Osteoblast (primary cell): ENCODE data around the gene PPP1R9B. TPM values are rescaled to one million over a fixed set of nuclear protein-coding genes. Genes with fewer than 3 reads are reported as not detected.

Source experiments
- DNase-seq: peaks from one replicate; pipeline ENCODE4 v3.0.0; 2011; ENCODE audit warnings: low spot score, mixed read lengths; ENCODE audit not compliant: insufficient read length; ENCODE audit errors: missing footprints
- H2AFZ ChIP-seq: 2 replicates; pipeline ENCODE4 v1.6.0; 2011; ENCODE audit warnings: mild to moderate bottlenecking, low read length
- H3K27ac ChIP-seq: 2 replicates; pipeline ENCODE4 v1.5.1; 2011; ENCODE audit warnings: mild to moderate bottlenecking, low read depth, low read length, moderate library complexity
- H3K27me3 ChIP-seq: 2 replicates; pipeline ENCODE4 v1.6.0; 2012; ENCODE audit warnings: mild to moderate bottlenecking, control low read depth, inconsistent platforms, low read length, moderate library complexity; ENCODE audit not compliant: insufficient read depth
- H3K36me3 ChIP-seq: 2 replicates; pipeline ENCODE4 v1.5.1; 2011; ENCODE audit warnings: mild to moderate bottlenecking, low read length, control low read depth, moderate library complexity; ENCODE audit not compliant: insufficient read depth
- H3K4me1 ChIP-seq: 2 replicates; pipeline ENCODE4 v1.5.1; 2011; ENCODE audit warnings: mild to moderate bottlenecking, low read length, control low read depth, moderate library complexity; ENCODE audit not compliant: insufficient read depth
- H3K4me2 ChIP-seq: 2 replicates; pipeline ENCODE4 v1.6.0; 2011; ENCODE audit warnings: mild to moderate bottlenecking, low read length; ENCODE audit not compliant: insufficient read depth
- H3K4me3 ChIP-seq: fragments of 200-600 bp; sonication (generic); 3 replicates; pipeline ENCODE4 v1.5.1; 2012; ENCODE audit warnings: mild to moderate bottlenecking, low read length, inconsistent platforms; ENCODE audit not compliant: insufficient read depth
- H3K79me2 ChIP-seq: 2 replicates; pipeline ENCODE4 v1.6.0; 2012; ENCODE audit warnings: mild to moderate bottlenecking, low read length, control low read depth, inconsistent platforms; ENCODE audit not compliant: insufficient read depth
- H3K9me3 ChIP-seq: 2 replicates; pipeline ENCODE4 v1.5.1; 2011; ENCODE audit warnings: low read depth, low read length, control low read depth
- H4K20me1 ChIP-seq: 2 replicates; pipeline ENCODE4 v1.6.0; 2012; ENCODE audit warnings: mild to moderate bottlenecking, low read length, control low read depth; ENCODE audit not compliant: insufficient read depth
- CTCF ChIP-seq: IDR thresholded peaks from 2 replicates; pipeline ENCODE4 v1.5.1; 2011; ENCODE audit warnings: mild to moderate bottlenecking, low read depth, low read length, moderate library complexity; ENCODE audit errors: extremely low read depth
- total RNA-seq: library from RNA; depleted of rRNA; stranded (reverse); fragments of >200 nt; gene quantifications from 2 replicates; pipeline ENCODE4 v1.2.3, GENCODE V29; 2012

PPP1R9B gene
- total RNA-seq, 1 donor: 48.9 TPM

DNA sequence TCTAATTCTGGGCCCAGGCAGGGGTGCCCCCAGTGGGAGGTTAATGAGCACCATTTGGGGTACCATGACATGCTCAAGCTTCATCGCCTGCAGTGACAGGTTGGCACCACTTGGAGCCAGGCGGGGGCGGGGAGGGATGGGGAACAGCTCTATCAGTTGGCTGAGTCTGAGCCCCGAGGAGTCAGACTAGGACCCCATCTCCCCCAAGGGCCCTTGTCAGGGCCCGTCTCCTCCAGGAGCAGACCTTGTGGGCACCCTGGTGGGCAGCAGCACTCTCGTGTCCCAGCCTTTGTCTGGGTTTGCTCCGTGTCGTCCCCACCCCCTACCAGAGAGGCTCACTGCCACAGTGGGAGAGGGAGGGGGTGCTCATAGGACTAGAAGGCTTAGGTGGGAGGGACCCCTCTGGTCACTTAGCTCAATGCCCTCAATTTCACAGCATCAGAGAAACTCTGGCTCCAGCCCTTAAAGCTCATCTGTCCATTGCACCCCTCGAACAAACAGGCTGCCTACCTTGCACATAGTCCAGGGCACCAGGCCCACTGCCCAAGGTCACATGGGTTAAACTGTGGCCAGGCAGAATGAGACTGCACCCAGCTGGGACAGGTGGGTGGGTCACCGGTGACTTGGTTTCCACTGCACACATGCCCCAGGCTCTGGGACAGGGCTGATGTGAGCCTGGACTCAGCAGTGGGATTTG, 4.1 kb downstream of the PPP1R9B start:
- no peaks in the 10 kb centered on the region for H3K27me3 ChIP-seq
- DNase-seq: peak; percentile 92
- peak overlapping the region; percentile 78 for H3K27ac ChIP-seq
- no peak overlapping the region for H2AFZ ChIP-seq
- peak; percentile 24 for TF ChIP-seq CTCF
- no peaks in the 10 kb centered on the region for H3K9me3 ChIP-seq
- peak overlapping the region; percentile 95 for H3K4me2 ChIP-seq
- peaks cover 93% of the 10 kb centered on the region for H3K79me2 ChIP-seq
- peaks cover 70% of the 10 kb centered on the region for H4K20me1 ChIP-seq
- peak overlapping the region; percentile 84 for H3K4me3 ChIP-seq
- peaks cover 40% of the 10 kb centered on the region for H3K36me3 ChIP-seq
- peaks cover 28% of the 10 kb centered on the region for H3K4me1 ChIP-seq

DNA sequence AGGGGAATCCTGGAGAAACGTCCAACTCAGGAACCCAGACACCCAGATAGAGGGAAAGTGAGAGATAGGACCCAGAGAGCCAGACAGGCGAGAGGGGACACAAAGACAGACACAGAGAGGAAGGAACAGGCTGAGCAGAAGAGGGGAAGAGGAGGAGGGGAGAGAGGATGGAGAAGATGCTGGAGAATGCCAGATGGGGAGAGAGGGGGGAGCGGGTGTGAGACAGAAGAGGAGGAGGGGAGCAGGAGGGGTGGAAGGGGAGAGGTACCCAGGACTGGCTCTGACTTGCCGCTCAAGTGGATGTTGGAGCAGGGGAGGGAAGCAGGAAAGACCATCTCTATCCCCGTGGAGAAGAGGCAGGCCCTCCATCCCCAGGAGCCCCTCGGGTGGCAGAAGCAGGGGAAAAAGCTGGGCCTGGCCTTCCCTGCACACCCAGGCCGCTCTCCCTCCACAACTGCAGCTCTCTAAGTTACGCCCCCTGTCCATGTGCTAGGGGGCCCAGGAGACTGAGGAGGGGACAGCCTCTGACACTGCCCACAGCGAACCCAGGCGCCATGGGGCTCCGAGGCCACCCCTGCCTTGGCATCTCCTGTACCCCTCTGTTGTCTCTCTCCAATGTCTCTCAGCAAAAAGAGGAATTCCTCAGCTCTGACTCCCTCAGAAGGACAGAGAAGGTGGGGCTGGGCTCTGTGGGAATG, 4.8 kb downstream of the PPP1R9B start:
- H3K79me2 ChIP-seq: peaks cover 92% of the 10 kb centered on the region
- no peak for TF ChIP-seq CTCF
- H3K4me3 ChIP-seq: no peak overlapping the region
- peaks cover 25% of the 10 kb centered on the region for H3K4me1 ChIP-seq
- H3K36me3 ChIP-seq: peaks cover 47% of the 10 kb centered on the region
- no peaks in the 10 kb centered on the region for H3K27me3 ChIP-seq
- no peaks in the 10 kb centered on the region for H3K9me3 ChIP-seq
- no peak overlapping the region for H2AFZ ChIP-seq
- H3K27ac ChIP-seq: no peak overlapping the region
- peak; percentile 65 for DNase-seq
- H3K4me2 ChIP-seq: peak overlapping the region; percentile 95
- peaks cover 76% of the 10 kb centered on the region for H4K20me1 ChIP-seq

DNA sequence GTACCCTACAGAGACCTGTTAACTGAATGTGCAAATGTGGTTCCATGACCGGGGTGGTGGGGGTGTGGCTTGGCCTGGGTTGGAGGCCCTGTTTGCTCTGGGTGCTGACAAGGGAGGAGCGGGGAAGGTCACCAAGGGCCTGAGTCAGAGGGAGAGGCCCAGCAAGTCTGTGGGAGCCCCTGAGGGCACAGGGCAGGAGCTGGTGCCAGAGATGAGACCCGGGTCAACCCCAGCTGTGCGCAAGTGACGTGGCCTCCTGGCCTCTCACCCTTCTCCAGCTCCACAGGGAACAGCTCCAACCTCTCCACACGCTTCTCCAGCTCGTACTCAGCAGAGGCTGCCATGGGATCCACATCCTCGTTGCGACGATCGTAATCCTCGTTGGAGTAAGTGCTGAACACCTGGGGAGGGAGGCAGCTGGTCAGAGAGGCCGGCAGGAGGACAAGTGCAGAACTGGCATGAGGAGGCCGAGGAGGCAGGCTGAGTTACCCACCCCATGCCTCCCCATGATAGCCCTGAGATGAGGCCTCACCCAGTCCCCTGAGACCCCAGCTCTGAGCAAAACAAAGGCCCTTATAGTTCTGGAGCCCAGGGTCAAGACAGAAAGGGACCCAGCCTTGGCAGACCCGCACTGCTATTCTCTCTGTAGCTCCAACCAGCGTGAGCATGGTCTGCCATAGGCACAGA, 5.5 kb downstream of the PPP1R9B start:
- no peak for TF ChIP-seq CTCF
- no peak overlapping the region for H3K27ac ChIP-seq
- peaks cover 90% of the 10 kb centered on the region for H3K79me2 ChIP-seq
- no peak overlapping the region for H2AFZ ChIP-seq
- DNase-seq: peak; percentile 71
- H3K4me3 ChIP-seq: no peak overlapping the region
- H4K20me1 ChIP-seq: peaks cover 83% of the 10 kb centered on the region
- H3K27me3 ChIP-seq: no peaks in the 10 kb centered on the region
- peaks cover 52% of the 10 kb centered on the region for H3K36me3 ChIP-seq
- no peaks in the 10 kb centered on the region for H3K9me3 ChIP-seq
- H3K4me1 ChIP-seq: peaks cover 25% of the 10 kb centered on the region
- H3K4me2 ChIP-seq: no peak overlapping the region

DNA sequence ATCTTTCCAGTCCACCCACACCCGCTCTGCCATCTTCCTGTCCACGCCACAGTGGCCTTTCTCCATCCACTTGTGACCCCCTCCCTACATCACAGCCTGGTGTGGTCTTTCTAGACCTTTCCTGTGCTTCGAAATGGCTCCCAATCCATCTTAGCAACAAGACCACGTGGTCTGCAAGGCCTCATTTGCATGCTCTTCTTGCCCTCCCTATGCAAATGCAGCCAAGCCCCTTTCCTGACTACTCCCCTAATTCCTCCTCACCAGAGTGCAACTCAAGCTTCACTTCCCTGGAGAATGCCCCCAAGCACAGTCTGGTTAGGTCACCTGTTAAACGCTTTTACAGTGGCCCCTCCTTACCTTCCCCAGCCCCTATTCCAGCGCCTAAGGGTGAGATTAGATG, 6.1 kb downstream of the PPP1R9B start:
- no peak overlapping the region for H3K27ac ChIP-seq
- H3K36me3 ChIP-seq: peaks cover 57% of the 10 kb centered on the region

More for the DNA sequence above, 6.1 kb downstream of the PPP1R9B start:
- Histone ChIP-seq H2AFZ (no peak overlapping the region), H3K27me3 (no peaks in the 10 kb centered on the region), H3K79me2 (peaks cover 89% of the 10 kb centered on the region), H3K9me3 (no peaks in the 10 kb centered on the region), H3K4me3 (no peak overlapping the region), H4K20me1 (peaks cover 88% of the 10 kb centered on the region), H3K4me2 (no peak overlapping the region), H3K4me1 (peaks cover 25% of the 10 kb centered on the region)
- DNase-seq: no peak
- no peak for TF ChIP-seq CTCF
